ENCODE measurements around the gene GSDME.
A peak's percentile ranks its signal among the peaks of the same experiment; 100 is the strongest.

GSDME gene

DNA sequence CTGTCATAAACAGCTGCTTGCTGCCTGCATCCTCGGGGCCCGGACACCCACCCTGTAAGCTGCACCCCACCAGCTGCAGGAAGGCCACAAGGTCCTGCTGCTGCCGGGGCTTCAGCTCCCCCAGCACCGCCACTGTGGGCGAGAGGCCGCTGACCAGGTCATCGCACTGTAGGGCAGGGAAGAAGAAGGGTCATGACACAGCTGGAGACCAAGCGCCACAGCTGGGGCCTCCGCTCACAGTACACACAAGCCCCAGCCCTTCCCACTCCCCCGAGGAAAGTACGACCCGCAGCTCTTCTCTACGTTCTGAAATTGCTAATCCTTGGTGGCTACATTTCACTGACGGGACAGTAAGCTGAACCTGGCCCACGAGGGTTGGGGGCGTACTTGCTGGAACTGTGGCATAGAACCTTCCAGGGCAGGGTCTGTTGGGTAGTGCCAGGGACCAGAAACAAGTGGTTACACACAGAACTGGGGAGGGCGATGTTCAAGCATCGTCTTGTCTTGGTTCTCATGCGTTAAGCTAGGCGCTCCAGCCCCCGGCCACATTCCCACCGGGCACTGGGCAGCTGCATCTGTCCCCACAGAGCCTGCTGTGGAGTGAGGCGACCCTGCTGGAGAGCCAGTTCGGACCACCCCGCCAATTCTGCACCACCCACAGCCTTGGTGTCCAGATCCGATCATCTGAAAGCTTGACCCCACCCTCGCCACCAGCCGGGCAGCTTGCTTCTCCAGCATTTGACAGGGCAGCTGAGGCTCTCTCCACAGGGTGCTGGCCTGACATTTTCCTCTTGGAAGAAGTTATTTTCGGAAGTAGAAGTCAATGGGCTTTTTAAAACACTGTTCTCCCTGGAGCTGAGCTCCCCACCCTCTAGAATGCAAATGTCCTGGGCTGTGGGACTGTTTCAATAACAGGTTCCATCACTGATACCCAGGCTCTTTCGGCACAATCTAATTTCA lies 50.8 kb downstream of the GSDME start:
- H3K4me3 ChIP-seq (ENCODE audit: control insufficient read depth, low read depth, low read length) = no peak overlapping the region
- TF ChIP-seq, protein P1, sequence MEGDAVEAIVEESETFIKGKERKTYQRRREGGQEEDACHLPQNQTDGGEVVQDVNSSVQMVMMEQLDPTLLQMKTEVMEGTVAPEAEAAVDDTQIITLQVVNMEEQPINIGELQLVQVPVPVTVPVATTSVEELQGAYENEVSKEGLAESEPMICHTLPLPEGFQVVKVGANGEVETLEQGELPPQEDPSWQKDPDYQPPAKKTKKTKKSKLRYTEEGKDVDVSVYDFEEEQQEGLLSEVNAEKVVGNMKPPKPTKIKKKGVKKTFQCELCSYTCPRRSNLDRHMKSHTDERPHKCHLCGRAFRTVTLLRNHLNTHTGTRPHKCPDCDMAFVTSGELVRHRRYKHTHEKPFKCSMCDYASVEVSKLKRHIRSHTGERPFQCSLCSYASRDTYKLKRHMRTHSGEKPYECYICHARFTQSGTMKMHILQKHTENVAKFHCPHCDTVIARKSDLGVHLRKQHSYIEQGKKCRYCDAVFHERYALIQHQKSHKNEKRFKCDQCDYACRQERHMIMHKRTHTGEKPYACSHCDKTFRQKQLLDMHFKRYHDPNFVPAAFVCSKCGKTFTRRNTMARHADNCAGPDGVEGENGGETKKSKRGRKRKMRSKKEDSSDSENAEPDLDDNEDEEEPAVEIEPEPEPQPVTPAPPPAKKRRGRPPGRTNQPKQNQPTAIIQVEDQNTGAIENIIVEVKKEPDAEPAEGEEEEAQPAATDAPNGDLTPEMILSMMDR (IDR thresholded peaks at IDR 0.05; ENCODE audit: control insufficient read depth, insufficient read depth, low read depth, low read length, missing control alignments) = no peak

DNA sequence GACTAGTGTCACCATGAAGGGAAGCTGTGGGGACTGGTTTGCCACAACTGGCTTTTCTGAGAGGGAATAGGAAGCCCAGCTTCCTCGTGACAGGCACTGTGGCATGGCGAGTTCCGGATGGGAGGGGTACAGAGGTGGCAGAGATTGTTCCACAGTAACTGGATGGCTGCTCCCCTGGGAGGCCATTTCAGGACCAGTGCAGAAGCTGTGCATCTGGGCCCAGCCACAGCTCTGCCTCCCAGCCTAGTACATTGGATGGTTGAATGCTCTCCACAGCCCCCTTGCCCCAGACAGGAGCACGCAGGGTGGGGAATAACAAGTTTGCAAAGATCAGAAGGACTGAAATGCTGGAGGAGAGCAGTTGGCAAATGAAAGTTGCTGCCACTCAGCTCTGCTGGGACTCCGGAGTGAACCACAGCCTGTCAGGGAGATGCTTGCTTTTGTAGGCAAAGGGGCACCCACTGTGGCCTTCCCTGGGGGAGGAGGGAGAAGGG lies 51.8 kb downstream of the GSDME start:
- DNase-seq (ENCODE audit: low read depth) = no peak
- TF ChIP-seq, protein P1 (IDR thresholded peaks at IDR 0.05; ENCODE audit: control insufficient read depth, insufficient read depth, low read depth, low read length, missing control alignments) = no peak
- no peak overlapping the region for H3K4me3 ChIP-seq (ENCODE audit: control insufficient read depth, low read depth, low read length)

More for the DNA sequence above, 50.8 kb downstream of the GSDME start:
- no peak for DNase-seq (ENCODE audit: low read depth)

DNA sequence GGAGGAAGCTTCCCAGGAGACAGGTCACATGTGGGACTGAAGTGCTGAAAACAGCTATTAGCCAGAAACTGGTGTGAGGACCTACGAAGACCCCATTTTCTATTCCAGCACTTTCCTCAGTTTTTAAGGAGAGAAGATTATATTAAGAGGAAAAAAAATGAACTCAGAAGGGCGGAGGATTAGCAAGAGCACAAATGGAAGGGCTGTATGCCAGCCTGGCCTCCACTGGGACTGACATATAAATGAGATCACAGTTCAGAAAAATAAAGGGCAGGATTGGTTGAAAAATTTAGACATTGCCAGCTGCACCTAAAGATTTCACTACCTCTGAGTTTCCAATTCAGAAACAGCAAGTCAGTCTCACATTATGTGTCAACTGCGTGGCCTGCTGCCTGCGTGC lies 53.0 kb downstream of the GSDME start:
- no peak for DNase-seq (ENCODE audit: low read depth)
- H3K4me3 ChIP-seq (ENCODE audit: control insufficient read depth, low read depth, low read length) = no peak overlapping the region

DNA sequence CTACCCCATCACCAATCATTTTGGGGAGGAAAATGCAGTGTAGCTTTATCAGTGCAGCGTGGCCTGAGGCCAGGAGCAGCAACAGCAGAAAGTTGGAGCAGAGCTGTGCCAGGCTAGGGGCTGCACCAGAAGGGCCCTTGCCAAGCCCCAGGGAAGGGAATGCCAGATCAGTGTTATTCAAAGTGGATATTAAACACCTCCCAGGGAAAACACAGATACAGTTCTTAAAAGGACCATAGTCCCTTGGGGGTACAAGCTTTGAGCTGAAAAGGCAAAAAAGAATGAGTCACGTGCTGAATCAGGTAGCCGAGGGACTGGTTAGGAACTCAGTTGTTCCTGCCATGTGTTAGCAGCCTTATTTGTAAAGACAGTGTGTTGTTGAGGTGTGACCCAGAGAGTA lies 54.0 kb downstream of the GSDME start:
- TF ChIP-seq, protein P1 (IDR thresholded peaks at IDR 0.05; ENCODE audit: control insufficient read depth, insufficient read depth, low read depth, low read length, missing control alignments) = no peak
- DNase-seq (ENCODE audit: low read depth) = no peak
- no peak overlapping the region for H3K4me3 ChIP-seq (ENCODE audit: control insufficient read depth, low read depth, low read length)

More for the DNA sequence above, 53.0 kb downstream of the GSDME start:
- TF ChIP-seq, protein P1 (IDR thresholded peaks at IDR 0.05; ENCODE audit: control insufficient read depth, insufficient read depth, low read depth, low read length, missing control alignments) = no peak

DNA sequence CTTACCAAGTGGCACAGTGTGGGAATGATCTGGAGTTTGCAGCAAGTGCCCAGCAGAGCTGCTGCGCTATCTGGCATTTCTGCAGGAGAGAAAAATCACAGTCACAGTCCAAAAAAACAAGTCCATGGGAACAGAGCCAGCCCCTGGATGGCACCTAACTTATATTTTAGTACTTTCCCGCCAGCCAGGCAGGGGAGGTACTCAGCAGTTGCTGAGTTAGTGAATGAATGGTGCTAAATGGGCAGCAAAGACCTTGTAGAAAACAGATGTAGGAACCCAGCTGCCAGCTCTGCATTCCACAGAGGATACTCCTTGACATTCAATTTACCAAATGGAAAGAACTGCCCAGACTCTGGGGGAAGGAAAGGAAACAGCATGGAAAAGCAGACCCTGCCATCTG lies 54.5 kb downstream of the GSDME start:
- TF ChIP-seq, protein P1 (IDR thresholded peaks at IDR 0.05; ENCODE audit: control insufficient read depth, insufficient read depth, low read depth, low read length, missing control alignments) = no peak
- no peak for DNase-seq (ENCODE audit: low read depth)
- H3K4me3 ChIP-seq (ENCODE audit: control insufficient read depth, low read depth, low read length) = no peak overlapping the region

DNA sequence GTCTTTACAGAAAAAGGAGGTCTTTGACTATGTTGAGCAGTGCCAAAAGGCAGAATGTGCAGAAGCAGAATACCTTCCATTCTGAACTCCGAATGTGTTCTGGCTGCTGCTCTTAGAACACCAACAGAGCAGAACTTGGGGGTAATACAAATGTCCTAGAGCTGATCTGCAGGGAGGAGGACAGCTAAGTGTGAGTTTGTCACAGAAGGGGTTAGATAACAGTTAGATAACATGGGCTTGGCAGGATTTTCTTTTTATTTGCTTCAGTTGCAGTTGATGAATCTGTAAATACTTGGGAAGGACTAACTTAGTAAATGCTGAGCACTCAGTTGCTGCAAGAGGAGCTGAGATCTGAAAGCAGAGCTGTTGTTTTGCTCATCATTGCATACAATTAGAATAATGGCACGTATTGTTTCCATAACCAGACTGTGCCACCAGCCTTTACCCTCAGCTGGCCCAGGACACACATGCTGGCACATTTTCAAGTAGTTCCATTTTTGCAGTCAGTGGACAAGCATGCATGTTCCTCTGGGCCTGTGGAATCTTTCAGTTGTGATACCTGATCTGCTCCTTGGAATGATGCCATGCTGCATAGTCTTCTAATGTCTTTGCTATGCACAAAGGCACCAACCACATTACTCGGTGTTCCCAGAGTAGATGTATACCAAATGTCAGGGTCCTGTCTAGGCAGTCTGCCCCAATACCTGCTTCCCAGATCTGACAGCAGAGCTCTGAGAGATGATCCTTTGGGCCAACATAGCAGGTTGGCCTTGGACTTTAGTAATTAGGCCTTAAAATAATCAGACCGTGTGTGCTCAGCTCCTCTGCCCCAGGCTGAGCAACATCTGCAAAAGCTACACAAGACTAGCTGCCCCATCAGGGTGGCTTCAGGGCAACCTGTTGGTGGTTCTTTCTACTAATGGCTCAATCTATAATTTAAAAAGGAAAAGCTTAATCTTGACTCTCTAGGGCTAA lies 55.7 kb downstream of the GSDME start:
- DNase-seq (ENCODE audit: low read depth) = peak; percentile 67
- TF ChIP-seq, protein P1 (IDR thresholded peaks at IDR 0.05; ENCODE audit: control insufficient read depth, insufficient read depth, low read depth, low read length, missing control alignments) = no peak
- H3K4me3 ChIP-seq (ENCODE audit: control insufficient read depth, low read depth, low read length) = no peak overlapping the region
